Ovary (tissue), 3 donors: ENCODE results near the gene LITAF.

Experiments
- CTCF ChIP-seq, 3 donors: fragments of 450-650 bp in 2 of 3; fragments of 200-600 bp in 1 of 3; IDR thresholded peaks; one replicate each; pipeline versions ENCODE4 v1.5.1 to v1.8.0; 2016 to 2022; ENCODE audit warnings: antibody characterized with exemption in 3 of 3, mild to moderate bottlenecking in 1 of 3
- POLR2A ChIP-seq: fragments of 450-650 bp; IDR thresholded peaks from one replicate; pipeline ENCODE4 v1.6.1; 2017; ENCODE audit warnings: antibody characterized with exemption, mild to moderate bottlenecking, moderate library complexity
- donor health status: DM: no; HTN: no; CAD: no.

- no peak for TF ChIP-seq CTCF (IDR thresholded peaks at IDR 0.05)
- TF ChIP-seq POLR2A, result no peak
Observed at GRCh38 chr16:11571549-11571948, 15.2 kb downstream of the LITAF start.
